Nucleus accumbens (tissue), 56 donors: Measurements from ENCODE around the gene GALNT9.
A peak's percentile ranks its signal among the peaks of the same experiment; 100 is the strongest.

ENCODE experiments used
- DNase-seq, 56 donors: peaks; one replicate each; lab custom pipeline; 2025; lab: John Stamatoyannopoulos, UW

GALNT9 gene

DNA sequence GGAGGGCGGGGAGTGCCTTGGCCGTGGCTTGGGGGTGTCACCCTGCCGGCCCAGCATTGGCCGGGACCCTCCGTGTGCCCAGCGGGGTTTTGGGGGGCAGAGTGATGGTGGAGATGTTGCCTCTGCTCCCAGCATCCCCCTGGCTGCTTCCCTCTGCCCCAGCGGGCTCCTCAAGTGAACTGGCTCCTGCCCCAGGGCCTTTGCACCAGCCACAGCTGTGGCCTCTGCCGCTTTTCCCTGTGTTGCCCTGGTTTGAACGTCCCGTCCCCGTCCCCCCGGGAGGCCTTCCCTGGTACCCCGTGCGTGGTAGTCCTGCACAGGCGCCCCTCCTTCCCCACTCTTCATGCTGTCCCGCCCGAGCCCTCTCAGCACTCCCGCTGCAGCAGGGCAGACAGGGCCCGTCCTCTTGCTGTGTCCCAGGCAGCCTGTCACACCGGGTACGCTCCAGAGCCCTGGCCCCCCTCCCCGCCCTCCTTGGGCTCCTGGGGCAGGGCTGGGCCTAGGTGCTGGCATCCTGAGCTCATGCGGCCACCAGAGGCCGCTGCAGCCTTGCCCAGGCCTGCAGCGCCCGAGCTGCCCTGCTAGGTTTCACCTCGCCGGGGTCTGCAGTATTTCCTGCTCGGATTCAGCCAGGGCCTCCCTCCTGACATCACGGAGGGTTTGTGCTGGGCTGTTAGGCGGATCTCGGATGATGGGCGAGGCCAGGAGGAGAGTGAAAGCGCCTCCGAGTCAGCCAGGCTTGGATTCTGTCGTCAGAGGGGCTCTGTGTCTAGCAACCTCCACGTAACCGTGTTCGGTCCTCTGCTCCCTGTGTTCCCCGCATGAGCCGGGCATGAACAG is 175.7 kb downstream of the GALNT9 start:
- peak in 29 of 56 donors; percentile 4 to 68 (median 26) for DNase-seq

DNA sequence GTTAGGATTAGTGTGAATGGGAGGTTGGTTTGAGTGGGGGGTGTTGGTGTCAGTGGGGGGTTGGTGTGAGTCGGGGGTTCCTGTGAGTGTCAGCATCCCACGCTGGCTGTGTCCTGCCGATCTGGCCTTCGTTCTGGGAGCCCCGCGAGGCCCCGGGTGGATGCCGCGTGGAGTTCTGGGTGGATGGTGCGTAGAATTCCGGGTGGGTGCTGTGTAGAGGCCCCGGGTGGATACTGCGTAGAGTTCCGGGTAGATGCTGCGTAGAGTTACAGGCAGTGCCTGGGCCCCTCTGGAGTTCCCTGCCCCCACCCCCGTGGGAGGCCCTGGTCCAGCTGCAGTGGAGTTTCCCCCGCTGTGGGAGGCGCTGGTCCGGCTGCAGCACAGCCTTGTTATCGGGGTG is 176.4 kb downstream of the GALNT9 start:
- no peak for DNase-seq

DNA sequence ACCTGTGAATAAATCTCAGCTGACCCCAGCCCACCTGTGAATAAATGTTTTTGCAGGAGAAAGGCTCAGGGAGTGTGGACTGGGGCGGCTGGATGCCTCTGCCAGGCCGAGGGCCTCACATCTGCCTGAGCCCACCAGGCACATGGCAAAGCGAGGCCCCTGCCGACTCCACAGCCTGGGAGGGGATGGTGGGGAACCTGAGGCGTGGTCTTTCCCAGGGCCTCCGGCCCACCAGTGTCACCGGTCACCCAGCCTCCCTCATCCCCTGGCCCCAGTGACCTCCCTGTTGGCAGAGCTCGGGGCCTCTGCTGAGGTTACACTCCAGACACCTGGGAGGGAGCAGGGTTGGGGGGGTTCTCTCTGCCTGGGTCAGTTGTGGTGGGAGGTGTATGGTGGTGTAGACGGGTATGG is 177.0 kb downstream of the GALNT9 start:
- no peak for DNase-seq

DNA sequence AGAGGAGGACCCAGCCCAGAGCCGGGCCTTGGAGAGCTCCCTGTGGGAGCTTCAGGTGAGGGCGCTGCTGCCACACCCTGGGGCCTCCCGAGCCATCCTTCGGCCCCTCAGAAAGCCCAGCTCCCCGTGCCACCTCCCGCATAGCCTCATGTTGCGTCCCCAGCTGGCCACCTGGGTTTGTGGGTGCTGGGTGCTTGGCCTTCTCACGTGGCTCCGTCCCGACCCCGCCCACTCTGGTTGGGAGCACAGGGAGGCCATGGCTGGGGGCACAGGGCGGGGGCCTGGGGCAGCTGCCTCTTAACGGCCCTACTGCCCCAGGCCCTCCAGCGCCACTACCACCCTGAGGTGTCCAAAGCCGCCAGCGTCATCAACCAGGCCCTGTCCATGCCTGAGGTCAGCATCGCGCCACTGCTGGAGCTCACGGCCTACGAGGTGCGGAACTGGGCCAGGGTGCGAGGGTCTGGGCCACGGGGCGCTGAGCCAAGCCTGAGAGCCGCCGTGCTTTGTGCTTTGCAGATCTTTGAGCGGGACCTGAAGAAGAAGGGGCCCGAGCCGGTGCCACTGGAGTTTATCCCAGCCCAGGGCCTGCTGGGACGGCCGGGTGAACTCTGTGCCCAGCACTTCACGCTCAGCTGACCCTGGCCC is 177.5 kb downstream of the GALNT9 start:
- no peak for DNase-seq

DNA sequence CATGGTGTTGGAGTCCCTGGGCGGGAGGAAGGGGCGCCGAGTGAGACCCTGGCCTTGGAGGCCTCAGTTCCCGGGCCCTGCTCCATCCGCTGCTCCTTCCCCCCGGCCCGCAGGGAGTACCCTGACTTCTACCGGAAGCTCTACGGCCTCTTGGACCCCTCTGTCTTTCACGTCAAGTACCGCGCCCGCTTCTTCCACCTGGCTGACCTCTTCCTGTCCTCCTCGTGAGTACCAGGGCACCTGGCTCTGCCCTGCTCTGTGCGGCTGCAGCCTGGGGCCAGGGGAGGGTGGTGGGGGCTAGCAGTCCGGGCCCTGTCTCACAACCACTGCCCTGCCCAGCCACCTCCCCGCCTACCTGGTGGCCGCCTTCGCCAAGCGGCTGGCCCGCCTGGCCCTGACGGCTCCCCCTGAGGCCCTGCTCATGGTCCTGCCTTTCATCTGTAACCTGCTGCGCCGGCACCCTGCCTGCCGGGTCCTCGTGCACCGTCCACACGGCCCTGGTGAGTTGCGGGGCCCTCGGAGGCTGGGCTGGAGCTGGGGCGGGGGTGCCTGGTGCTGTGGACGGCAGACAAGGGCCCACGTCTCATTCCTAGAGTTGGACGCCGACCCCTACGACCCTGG is 178.1 kb downstream of the GALNT9 start:
- DNase-seq: no peak

DNA sequence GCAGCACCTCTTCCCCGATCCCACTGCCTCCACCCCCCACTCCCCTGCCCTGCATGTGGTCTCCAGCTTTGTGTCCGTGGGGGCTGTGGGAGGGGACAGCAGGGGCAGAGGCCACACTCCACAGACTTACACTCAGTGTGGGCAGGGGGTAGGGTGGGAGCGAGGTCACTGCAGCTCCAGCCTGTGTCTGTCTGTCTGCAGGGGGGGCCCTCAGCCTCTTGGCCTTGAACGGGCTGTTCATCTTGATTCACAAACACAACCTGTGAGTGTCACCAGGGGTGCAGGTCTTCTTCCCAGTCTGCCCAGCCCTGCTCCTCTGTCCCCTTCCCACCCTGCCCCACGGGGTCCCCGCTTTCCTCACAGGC is 178.6 kb downstream of the GALNT9 start:
- DNase-seq: no peak

DNA sequence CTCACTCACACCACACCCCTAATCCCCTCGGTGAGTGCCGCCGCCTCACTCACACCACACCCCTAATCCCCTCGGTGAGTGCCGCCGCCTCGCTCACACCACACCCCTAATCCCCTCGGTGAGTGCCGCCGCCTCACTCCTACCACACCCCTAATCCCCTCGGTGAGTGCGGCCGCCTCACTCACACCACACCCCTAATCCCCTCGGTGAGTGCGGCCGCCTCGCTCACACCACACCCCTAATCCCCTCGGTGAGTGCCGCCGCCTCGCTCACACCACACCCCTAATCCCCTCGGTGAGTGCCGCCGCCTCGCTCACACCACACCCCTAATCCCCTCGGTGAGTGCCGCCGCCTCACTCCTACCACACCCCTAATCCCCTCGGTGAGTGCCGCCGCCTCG is 179.9 kb downstream of the GALNT9 start:
- peak in 4 of 56 donors; percentile 5 to 46 (median 31) for DNase-seq

DNA sequence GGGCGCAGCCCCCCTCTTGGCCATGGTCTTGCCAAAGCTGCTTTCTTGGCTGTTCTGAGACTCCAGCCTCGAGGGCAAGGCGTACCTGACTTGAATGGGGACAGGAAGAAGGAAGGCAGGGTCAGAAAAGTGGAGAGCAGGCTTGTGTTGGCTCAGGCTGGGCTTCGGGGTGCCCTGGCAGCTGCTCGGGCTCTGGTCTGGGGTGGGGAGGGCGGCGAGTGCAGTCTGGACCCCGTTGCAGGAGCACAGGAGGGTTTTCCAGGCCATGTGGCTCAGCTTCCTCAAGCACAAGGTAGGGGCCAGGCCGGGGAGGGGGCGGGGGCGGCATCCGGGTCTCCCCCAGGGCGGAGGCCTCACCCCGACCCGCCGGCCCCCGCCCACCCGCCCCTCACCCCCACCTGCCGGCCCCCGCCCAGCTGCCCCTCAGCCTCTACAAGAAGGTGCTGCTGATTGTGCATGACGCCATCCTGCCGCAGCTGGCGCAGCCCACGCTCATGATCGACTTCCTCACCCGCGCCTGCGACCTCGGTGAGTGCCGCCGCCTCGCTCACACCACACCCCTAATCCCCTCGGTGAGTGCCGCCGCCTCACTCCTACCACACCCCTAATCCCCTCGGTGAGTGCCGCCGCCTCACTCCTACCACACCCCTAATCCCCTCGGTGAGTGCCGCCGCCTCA is 180.9 kb downstream of the GALNT9 start:
- no peak for DNase-seq

DNA sequence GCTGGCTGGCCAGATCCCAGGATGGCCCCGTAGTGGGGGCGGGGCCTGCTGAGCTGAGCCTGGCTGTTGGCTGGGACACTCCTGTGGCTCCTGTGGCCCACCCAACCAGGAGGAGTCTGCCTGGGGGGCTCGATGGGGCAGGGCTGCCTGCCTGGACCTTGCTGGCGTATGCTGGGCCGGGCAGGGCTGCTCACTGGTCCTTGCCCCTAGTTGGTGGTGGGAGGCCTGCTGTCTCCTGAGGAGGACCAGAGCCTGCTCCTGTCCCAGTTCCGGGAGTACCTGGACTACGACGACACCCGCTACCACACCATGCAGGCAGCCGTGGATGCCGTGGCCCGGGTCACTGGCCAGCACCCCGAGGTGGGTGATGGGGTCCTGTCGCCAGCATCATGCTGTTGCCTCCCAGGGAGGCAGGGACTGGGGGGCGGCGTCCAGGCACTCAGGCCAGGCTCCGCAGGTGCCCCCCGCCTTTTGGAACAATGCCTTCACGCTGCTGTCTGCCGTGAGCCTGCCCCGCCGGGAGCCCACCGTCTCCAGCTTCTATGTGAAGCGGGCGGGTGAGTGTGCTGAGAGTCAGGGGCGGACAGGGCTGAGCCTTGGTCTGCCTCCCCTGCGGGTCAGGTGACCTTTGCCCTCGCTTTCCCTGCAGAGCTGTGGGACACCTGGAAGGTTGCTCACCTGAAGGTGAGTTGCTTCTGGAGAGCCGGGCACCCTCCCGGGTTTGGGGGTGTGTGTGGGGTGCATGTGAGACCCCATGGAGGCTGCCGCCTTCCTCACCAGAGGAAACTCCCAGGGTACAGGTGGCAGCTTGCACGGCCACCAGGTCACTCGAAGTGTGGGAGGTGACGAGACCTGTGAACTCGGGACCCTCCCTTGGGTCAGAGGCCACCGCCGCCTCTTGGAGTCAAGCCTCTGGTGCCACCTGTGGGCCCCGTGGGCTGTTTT is 181.7 kb downstream of the GALNT9 start:
- DNase-seq: no peak

DNA sequence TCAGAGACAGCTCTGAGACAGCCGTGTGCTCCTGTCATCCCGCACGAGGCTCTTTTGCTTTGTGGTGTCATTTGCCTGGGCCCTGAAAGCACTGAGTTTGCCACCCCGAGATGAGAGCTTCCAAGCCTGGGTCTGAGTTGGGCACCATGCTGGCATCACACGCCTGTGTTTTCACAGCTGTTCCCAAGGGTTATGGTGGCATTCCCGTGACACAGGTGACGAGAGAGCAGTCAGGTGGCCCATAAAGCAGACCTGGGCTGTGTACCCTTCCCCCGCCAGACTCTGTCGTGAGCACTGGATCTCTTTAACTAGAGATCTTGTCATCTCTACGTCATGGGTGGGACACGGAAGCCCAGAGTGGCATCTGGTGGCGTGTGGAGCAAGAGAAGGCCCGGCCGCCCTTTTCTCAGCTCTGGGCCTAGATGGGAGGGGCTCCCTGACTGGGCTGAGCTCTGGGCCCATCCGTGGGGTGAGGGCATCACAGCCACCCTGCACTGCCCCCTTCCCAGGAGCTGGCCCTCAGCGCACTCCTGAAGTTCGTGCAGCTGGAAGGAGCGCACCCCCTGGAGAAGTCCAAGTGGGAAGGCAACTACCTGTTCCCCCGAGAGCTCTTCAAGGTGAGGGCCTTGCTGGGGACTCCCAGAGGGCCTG is 182.5 kb downstream of the GALNT9 start:
- DNase-seq: no peak
